ENCODE results near the gene MARK2.

GRCh38 chr11:63911876-63912275 is 73.0 kb downstream of the MARK2 start:
- TF ChIP-seq CTCF (IDR thresholded peaks at IDR 0.05) (no peak), POLR2AphosphoS5 (IDR thresholded peaks at IDR 0.05) (no peak)
